ENCODE data around the gene C6orf47. TPM values are rescaled to one million over a fixed set of nuclear protein-coding genes. Genes with fewer than 3 reads are reported as not detected.

The C6orf47 gene
- total RNA-seq, 1 donor from 2014 or later, result 16.2 TPM

DNA sequence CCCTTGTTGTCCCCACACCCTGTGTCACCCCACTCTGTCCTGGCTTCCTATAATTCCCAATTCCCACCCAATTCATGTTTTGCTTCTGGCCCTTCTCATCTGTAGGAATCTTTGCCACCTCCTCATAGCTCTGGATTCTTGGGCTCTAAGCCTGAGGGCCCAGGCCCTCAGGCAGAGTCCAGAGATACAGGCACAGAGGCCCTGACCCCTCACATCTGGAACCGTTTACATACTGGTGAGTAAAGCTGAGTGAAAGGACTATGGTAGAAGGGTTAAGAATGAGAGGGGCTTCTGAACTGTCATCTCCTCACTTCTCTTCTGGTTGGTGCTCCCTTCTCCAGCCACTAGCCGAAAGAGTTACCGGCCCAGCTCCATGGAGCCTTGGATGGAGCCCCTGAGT lies 26.4 kb downstream of the C6orf47 start:
- DNase-seq, result no peak

DNA sequence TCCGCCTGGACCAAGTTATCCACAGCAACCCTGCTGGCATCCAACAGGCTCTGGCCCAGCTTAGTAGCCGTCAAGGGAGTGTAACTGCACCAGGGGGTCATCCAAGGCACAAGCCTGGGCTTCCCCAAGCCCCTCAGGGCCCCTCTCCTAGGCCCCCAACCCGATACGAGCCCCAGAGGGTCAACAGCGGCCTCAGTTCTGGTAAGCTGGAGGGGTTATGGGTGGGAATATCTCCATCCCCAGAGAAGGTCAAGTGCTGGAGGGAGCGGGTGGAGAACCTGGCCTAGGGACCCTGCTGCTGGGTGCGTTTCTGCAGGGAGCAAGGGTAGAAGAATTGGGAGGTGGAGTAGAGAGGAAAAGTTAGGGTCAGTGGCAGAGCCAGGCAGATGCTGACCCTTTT lies 27.1 kb downstream of the C6orf47 start:
- no peak for DNase-seq

DNA sequence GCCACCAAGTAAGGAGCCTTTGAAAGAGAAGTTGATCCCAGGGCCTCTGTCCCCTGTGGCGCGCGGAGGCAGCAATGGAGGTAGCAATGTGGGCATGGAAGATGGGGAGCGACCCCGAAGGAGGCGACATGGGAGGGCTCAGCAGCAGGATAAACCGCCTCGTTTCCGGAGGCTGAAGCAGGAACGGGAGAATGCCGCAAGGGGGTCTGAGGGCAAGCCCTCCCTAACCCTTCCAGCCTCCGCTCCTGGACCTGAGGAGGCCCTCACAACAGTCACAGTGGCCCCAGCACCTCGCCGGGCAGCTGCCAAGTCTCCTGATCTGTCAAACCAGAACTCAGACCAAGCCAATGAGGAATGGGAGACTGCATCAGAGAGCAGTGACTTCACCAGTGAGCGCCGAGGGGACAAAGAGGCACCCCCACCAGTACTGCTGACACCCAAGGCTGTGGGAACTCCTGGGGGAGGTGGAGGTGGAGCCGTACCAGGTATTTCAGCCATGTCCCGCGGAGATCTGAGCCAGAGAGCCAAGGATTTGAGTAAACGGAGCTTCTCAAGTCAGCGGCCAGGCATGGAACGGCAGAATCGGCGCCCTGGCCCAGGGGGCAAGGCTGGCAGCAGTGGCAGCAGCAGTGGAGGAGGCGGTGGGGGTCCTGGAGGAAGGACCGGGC lies 28.2 kb downstream of the C6orf47 start:
- no peak for DNase-seq

DNA sequence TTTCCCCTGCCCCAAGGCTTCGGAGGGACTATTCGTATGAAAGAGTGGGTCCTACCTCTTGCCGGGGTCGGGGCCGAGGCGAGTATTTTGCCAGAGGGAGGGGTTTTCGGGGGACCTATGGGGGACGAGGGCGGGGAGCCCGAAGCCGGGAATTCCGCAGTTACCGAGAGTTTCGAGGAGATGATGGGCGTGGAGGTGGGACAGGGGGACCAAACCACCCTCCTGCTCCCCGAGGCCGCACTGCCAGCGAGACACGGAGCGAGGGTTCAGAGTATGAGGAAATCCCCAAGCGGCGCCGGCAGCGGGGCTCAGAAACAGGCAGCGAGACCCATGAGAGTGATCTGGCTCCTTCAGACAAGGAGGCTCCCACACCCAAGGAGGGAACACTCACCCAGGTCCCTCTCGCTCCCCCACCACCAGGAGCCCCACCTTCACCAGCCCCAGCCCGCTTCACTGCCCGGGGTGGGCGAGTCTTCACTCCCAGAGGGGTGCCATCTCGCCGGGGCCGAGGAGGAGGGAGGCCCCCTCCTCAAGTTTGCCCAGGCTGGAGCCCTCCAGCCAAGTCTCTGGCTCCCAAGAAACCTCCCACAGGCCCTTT lies 28.8 kb downstream of the C6orf47 start:
- no peak for DNase-seq

DNA sequence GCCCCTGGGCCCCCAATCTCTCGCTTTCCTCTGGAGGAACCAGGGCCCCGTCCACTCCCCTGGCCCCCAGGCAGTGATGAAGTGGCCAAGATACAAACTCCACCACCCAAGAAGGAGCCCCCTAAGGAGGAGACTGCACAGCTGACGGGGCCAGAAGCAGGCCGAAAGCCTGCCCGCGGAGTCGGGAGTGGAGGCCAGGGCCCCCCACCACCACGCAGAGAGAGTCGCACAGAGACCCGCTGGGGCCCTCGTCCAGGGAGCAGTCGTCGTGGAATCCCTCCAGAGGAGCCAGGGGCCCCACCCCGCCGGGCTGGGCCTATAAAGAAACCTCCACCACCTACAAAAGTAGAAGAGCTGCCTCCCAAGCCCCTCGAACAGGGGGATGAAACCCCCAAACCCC lies 29.4 kb downstream of the C6orf47 start:
- DNase-seq, result no peak

DNA sequence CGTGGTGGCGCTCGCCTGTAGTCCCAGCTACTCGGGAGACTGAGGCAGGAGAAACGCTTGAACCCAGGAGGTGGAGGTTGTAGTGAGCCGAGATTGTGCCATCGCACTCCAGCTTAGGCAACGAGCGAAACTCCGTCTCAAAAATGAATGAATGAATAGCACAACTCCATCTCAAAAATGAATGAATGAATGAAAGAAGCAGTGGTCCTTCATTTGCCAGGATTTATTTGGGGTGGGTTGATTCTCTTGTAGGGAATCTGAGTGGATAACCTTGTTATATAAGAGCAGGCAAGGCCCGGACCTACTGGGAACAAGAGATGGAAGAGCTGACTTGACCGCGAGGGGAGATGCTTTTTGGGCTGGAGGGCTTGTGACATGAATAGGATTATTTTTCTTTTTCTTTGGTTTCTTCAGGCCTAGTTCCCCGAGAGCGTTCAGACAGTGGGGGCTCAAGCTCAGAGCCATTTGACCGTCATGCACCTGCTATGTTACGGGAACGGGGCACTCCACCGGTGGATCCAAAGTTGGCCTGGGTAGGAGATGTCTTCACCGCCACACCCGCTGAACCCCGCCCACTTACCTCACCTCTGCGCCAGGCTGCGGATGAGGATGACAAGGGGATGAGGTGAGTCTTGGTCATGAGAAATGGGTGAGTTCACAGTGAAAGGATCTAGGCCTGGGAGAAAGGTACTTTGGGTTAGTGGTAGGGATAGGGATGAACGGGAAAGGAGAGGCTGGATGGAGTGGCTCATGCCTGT lies 30.2 kb downstream of the C6orf47 start:
- DNase-seq, result no peak

DNA sequence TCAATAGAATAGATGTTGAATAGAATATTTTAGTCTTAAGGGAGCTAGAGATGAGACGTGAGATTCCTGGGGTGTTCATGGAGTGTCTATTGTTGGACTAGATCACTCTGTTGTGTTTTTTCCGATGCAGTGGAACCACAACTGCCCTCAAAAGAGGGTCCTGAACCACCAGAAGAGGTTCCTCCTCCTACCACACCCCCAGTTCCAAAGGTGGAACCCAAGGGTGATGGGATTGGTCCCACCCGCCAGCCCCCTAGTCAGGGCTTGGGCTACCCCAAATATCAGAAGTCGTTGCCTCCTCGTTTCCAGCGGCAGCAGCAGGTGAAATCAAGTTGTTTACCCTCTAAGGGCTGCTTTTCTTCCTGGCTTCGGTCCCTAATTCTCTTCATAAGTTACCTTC lies 31.6 kb downstream of the C6orf47 start:
- no peak for DNase-seq

DNA sequence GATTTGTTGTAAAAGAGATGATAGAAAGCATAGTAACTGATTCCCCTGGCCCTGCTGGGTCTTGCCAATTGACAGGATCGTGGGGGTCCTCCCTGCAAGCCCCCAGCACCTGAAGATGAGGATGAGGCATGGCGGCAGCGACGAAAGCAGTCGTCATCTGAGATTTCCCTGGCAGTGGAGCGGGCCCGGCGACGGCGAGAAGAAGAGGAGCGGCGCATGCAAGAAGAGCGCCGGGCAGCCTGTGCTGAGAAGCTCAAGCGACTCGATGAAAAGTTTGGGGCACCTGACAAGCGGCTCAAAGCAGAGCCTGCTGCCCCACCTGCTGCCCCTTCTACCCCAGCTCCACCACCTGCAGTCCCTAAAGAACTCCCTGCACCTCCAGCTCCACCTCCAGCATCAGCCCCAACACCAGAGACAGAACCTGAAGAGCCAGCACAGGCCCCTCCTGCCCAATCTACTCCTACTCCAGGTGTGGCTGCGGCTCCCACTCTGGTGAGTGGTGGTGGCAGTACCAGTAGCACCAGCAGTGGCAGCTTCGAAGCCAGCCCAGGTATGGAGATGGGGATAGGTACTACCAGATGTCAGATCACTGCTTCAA lies 32.8 kb downstream of the C6orf47 start:
- no peak for DNase-seq

DNA sequence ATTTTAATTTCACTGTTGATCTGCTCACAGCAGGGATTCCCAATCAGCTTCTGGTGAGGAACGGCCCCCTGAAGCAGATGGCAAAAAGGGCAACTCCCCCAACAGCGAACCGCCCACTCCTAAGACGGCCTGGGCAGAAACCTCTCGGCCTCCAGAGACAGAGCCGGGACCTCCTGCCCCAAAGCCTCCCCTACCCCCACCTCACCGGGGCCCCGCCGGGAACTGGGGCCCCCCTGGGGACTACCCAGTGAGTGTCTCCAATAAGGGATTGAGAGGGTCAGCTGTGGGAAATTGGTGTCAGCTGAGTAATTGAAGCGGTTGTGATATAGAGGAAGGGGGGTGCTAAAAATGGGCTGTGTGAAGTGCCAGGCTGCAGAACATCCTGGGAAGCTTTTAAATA lies 33.6 kb downstream of the C6orf47 start:
- no peak for DNase-seq

DNA sequence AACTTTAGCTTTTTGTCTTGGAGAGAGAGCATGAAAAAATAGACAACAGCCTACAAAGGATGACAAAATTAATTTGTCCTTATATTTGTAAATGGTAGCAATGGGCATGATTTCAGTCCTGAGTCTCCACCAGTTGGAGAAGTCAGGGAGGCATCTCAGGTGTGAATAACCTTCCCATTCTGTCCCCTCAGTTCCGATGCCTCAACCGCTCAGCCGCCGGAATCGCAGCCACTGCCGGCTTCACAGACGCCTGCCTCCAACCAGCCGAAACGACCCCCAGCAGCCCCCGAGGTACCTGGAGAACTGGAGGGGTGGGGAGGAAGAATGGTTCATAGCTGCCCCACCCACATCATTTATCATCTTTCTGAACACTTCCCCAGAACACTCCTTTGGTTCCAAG lies 36.5 kb downstream of the C6orf47 start:
- DNase-seq, result no peak

DNA sequence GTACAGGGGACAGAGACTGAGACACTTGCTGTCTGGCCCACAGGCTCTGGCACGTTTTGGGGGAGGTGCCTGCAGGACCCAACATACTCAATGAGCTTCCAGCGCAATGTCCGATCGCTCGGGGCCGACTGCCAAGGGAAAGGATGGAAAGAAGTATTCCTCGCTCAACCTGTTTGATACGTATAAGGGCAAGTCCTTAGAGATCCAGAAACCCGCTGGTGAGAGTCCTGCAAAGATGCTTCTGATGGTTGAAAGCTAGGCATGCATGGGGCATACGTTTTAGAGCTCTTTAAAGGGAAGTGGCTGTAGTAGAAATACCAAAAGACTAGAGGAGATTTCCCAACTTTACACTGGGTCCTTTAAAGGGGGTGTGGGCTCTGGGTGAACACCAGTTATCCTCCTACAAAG lies 37.9 kb downstream of the C6orf47 start:
- DNase-seq, result no peak

DNA sequence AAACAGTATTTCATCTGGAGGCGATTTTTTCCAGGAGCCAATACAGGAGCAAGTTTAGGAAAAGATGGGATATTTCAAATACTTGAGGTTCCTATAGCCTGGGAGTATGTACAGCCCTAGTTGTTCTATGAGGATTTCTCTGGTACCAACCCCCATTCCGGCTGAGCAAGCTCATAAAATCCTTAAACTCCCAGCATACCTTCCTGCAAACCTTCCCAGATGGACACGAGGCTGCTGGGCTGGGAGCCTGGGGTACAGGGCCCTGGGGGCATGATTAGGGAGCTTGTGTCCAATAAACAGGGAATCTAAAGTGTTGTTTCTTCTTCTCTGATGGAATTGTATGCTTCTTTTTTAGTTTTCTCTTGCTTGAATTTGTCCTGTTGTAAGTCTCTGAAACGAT lies 38.6 kb downstream of the C6orf47 start:
- DNase-seq, result no peak

DNA sequence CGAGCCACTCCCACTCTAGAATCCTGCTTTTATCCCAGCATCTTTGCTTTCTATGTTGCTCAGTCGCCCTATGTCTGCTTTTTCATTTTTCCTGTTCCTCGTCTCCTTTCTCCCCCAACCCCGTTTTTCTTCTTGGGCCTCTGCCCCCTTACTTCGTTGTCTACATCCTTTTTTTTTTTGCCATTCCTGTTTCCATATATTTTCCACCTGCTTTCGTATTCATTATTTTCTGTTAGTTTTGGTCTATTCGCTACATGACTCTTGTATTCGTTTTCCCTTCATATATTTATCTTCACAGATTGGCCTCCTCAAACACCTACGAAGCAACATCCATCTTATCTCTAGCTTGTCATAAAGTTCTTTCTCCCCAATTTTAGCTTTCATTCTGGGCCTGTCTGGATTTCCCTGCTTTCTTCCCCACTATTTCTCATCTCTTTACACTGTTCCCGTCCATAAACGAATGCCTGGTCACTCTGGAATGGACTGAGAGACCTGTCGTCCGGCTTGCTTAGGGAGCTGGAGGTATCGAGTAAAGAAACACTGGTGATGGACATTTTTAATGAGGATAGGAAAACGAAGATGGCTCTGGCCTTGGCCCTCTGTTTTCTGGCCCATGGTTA lies 39.1 kb downstream of the C6orf47 start:
- no peak for DNase-seq

DNA sequence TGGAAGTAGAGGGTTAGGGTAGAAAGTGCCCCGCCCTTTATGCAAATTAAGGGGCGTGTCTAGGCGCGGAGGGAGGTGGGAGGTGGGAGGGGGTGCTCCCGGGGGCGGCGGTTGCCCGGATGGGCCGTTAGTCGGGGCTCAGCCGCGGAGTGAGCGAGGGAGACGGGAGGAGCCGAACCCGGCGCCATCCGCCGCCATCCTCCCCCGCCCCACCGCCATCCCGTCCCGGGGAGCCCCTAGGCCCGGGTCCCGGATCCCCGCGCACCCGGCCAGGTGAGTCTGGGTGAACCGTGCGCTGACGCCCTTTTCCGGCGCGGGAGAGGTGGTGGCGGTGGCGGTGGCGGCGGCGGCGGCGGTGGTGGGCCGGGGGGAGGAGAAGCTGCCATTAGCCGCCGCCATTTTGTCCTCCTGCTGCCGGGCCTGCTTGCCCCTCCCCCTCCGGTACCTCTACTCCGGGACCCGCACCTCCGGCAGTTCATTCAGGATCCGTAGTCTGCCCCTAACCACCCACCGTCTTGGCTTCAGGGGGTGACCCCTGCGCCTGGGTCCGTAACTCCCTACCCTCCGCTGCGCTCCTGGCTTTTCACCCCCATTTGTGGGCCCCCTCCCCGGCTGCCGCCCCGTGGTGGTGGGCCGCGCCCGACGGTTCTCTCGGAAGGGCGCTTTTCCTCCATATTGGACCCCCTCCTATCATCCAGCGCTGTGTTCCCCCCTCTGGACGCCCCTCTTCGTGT lies 39.8 kb downstream of the C6orf47 start, which contains the start of gene PRRC2A:
TSS of gene PRRC2A (plus strand) at position 130 of the 734 bp plus-strand sequence. CDS start 2,075 bp downstream, outside the sequence.
- DNase-seq, result no peak

DNA sequence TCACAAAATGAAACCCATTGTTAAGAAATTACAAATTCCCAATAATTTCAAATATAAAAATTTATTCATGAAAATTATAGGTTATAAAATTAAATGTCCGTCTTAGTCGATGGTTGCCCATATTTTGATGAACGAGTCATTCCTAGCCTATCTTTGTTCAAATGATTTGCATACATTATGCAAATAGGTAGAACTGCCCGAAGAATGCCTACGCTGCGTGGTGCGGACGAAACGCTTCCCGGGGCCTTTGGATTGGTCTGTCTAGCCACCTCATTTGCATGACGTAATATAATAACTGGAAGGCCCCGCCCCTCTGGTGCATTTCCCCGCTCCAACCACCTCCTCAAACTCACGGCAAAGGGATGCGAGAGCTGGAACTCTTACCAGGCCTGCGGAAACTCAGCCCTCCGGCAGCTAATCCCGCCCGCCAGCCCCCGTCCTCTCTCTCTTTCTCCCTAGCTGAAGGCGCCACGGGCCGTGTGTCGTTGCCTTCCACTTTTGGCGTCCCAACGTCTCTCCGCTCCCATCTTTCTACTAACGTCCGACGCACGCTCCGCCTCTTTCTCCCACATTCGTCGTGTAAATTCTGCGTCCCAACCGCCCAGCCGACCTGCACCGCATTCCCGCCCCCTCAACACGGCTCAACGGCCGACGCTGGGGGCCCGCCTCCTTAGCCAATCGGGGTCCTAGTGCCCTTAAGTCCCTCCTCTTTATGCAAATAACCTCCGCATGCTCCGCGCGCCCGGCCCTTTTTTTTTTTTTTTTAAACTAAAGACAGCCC lies 40.6 kb downstream of the C6orf47 start:
- DNase-seq, result peak; percentile 98

DNA sequence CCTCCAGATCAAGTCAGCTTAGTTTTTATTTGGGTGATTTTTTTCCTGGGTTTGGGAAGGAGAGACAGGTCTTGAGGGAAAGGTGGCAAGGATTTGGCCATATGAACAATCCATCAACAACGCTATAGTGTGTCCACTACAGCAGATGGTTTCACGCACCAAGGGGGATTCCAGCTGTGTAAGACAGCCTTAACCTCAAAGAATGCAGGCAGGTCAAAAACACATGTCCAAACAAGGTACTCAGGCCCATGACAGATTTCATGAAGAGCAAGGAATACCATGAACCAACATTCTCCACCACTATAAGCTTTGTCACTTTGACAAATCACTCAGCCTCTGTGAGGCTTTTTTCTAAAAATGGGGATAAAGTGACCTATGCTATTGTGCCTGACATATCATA lies 43.6 kb downstream of the C6orf47 start:
- DNase-seq, result no peak

DNA sequence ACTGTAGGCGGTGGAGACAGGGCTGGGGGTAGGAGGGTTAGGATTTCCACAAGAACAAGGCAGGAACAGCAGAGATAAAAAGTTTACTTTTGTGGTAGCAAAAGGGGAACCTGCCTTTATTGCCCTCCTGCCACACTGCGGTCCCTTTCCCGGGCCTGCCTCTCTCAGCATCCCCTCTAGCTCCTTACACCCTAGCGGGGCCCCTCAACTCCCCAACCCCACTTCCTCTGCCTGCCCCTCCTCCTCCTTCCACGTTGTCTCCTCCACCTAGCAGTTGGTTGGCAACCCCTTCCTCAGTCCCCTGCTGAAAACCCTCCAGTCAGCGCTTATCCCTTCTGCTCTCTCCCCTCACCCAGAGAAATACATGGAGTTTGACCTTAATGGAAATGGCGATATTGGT lies 44.8 kb downstream of the C6orf47 start:
- no peak for DNase-seq

DNA sequence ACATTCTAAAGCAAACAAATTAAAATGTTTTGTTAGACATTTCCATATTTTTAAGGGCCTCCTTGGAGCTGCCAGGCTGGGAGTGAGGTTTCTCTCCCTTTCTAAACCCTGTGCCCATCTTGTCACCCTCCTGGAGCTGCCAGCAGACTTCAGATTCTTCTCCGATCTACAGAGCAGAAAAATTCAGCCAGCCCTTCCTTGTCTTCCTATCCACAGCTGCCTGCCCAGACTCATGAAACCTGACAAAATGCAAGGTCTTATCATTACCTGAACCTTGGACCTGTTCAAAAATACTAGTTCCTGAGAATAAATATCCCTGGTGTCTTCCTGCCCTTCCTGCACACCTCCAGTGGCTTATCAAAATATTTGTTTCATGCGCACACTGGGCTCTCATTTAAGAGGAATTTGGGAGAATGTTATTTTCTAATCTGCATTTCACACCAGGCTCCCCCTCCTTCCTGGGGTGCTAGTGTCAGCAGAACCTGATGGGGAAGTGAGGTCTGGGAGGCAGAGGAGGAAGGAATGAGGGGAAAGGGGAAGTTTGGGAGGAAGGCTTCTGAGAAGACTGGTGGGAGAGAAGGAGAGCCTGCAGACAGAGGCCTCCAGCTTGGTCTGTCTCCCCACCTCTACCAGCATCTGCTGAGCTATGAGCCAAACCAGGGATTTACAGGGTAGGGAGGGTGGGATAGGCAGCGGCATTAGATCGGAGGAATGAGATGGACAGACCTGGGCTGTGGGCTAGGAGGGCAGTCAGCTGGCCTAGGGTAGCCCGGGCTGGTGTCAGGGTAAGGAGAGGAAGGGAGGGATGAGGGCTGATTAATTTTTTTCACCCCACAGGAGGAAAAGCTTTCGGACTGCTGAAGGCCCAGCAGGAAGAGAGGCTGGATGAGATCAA lies 45.6 kb downstream of the C6orf47 start, which contains the start of gene AIF1:
TSS of gene AIF1 (plus strand) at position 551 of the 895 bp plus-strand sequence. CDS start at position 647, 96 bp downstream.
- no peak for DNase-seq

DNA sequence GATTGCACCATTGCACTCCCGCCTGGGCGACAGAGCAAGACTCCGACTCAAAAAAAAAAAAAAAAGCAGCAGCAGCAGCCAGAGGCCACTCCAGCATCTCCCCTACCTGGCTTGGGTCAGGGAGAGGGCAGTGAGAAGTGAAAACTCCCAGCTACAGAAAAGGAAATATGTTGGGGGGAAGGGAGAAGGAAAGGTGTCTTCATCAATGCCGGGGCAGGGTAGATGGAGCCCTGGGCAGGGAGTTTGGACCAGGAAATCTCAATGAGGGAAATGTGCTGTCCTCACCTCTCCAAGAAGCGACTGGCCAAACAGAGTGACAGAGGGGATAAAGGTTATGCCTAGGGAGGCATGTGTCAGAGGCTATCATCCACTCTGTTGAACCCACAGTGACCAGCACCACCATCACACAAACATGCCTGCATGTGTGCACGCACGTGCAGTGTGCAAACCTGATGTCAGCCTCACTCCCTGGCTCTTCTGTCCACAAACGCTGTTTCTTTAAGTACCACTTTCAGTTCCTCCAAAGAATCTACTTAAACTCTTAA lies 46.4 kb downstream of the C6orf47 start:
- DNase-seq, result no peak

DNA sequence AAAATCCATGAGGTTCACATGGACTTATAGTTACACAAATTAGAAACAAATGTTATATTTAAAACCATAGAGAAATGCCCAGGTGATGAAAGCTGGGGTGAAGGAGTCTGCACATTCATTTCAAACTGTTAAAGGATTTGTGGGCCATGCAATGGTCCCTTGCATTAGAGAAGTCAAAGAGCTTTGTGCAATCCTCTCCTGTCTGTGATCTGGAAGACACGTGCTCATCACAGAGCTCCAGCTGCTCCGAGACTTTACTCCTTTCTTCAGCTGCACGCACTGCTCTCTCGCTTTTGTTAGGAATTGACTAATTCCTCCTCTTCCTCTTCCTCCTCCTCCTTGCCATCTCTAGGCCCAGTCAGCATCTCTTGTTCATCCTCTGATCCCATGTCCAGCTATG lies 49.6 kb downstream of the C6orf47 start:
- DNase-seq, result no peak
